H1 (cell line): ENCODE data around the gene ZNF606. TPM values are rescaled to one million over a fixed set of nuclear protein-coding genes. Genes with fewer than 3 reads are reported as not detected.

ENCODE experiments used
- CTCF ChIA-PET: fragments of 300-600 bp; sonication (Branson Sonifier 250); formaldehyde crosslinking; loops from one replicate; lab custom pipeline; 2021; ENCODE audit not compliant: partially characterized antibody; lab: Charles Lee
- POLR2A ChIA-PET: fragments of 300-600 bp; sonication (Branson Sonifier 250); formaldehyde crosslinking; loops from one replicate; lab custom pipeline; 2021; ENCODE audit warnings: inconsistent platforms; ENCODE audit not compliant: partially characterized antibody; lab: Charles Lee
- DNase-seq, 2 experiments: peaks; one replicate each; pipeline versions ENCODE4 v3.0.0 to v3.0.0-alpha.2; 2010 to 2022; ENCODE audit warnings: low spot score in 2 of 2, low read depth in 1 of 2, mixed read lengths in 1 of 2
- FAIRE-seq: peaks from 2 replicates; lab custom pipeline; 2011; peaks lifted over from hg19 to GRCh38; lab: Jason Lieb, UNC
- H2AFZ ChIP-seq: 2 replicates; pipeline ENCODE4 v1.8.1; 2012; ENCODE audit warnings: low read length, inconsistent platforms
- H2AK5ac ChIP-seq: 2 replicates; pipeline ENCODE4 v1.6.1; 2013; ENCODE audit warnings: low read depth, low read length
- H2BK120ac ChIP-seq: replicated peaks from 2 replicates; pipeline ENCODE3; 2013; ENCODE audit warnings: low read depth, low read length, inconsistent platforms
- H2BK12ac ChIP-seq: 2 replicates; pipeline ENCODE4 v1.6.1; 2013; ENCODE audit warnings: low read depth, low read length
- H2BK15ac ChIP-seq: 2 replicates; pipeline ENCODE4 v1.6.1; 2013; ENCODE audit warnings: low read length
- H2BK20ac ChIP-seq: 2 replicates; pipeline ENCODE4 v1.6.1; 2013; ENCODE audit warnings: low read length
- H2BK5ac ChIP-seq: 2 replicates; pipeline ENCODE4 v1.6.1; 2013; ENCODE audit warnings: low read depth, low read length
- H3K14ac ChIP-seq: 2 replicates; pipeline ENCODE4 v1.6.1; 2013; ENCODE audit warnings: inconsistent platforms; ENCODE audit not compliant: insufficient read length
- H3K18ac ChIP-seq: 2 replicates; pipeline ENCODE4 v1.6.1; 2013; ENCODE audit warnings: low read length; ENCODE audit errors: extremely low read depth
- H3K23ac ChIP-seq: 2 replicates; pipeline ENCODE4 v1.6.1; 2013; ENCODE audit warnings: inconsistent platforms; ENCODE audit not compliant: insufficient read length
- H3K23me2 ChIP-seq: 2 replicates; pipeline ENCODE4 v1.6.1; 2013; ENCODE audit warnings: low read depth, low read length
- H3K27ac ChIP-seq: 2 replicates; pipeline ENCODE4 v1.6.1; 2011; ENCODE audit warnings: low read depth, low read length, inconsistent platforms
- H3K27me3 ChIP-seq, 4 experiments: replicated peaks in 1 of 4; 1 replicate in 1 of 4; 2 replicates in 3 of 4; pipeline versions ENCODE4 v1.6.1 to v1.8.1; 2011 to 2013; ENCODE audit warnings: low read length in 3 of 4, mild to moderate bottlenecking in 3 of 4, inconsistent platforms in 2 of 4, mixed read lengths in 2 of 4, moderate library complexity in 1 of 4; ENCODE audit not compliant: control insufficient read depth in 3 of 4, insufficient read depth in 3 of 4; ENCODE audit errors: extremely low read depth in 1 of 4
- H3K36me3 ChIP-seq, 4 experiments: 2 replicates each; pipeline versions ENCODE4 v1.6.1 to v1.8.1; 2011 to 2013; ENCODE audit warnings: mild to moderate bottlenecking in 4 of 4, low read length in 3 of 4, moderate library complexity in 2 of 4, control low read depth in 1 of 4, inconsistent platforms in 1 of 4; ENCODE audit not compliant: insufficient read depth in 4 of 4, control insufficient read depth in 2 of 4
- H3K4ac ChIP-seq: replicated peaks from 2 replicates; pipeline ENCODE3; 2013; ENCODE audit warnings: low read length, low read depth, mixed read lengths, inconsistent platforms; ENCODE audit not compliant: insufficient read length
- H3K4me1 ChIP-seq, 4 experiments: replicated peaks in 1 of 4; 1 replicate in 1 of 4; 2 replicates in 3 of 4; pipeline versions ENCODE4 v1.6.1 to v1.8.1; 2011 to 2013; ENCODE audit warnings: low read length in 3 of 4, inconsistent platforms in 2 of 4, mixed read lengths in 1 of 4; ENCODE audit not compliant: insufficient read depth in 4 of 4, control insufficient read depth in 3 of 4
- H3K4me2 ChIP-seq, 2 experiments: 2 replicates each; pipeline versions ENCODE4 v1.6.1 to v1.8.1; 2011 to 2013; ENCODE audit warnings: low read depth in 2 of 2, low read length in 2 of 2, control low read depth in 1 of 2, inconsistent platforms in 1 of 2, mild to moderate bottlenecking in 1 of 2; ENCODE audit not compliant: insufficient read depth in 1 of 2
- H3K4me3 ChIP-seq, 4 experiments: fragments of 200-600, 300-600 bp in 1 of 4; sonication (generic), shearing (Covaris generic), sonication (Bioruptor Twin) in 1 of 4; 2 replicates each; pipeline versions ENCODE4 v1.5.1 to v1.8.1; 2011 to 2016; ENCODE audit warnings: low read length in 4 of 4, low read depth in 3 of 4, control low read depth in 2 of 4, inconsistent platforms in 2 of 4, mild to moderate bottlenecking in 2 of 4, mixed read lengths in 1 of 4, moderate library complexity in 1 of 4; ENCODE audit not compliant: insufficient read depth in 2 of 4; ENCODE audit errors: extremely low read depth in 1 of 4
- H3K56ac ChIP-seq: replicated peaks from 2 replicates; pipeline ENCODE3; 2013; ENCODE audit warnings: low read depth, mild to moderate bottlenecking, mixed read lengths, low read length, inconsistent platforms; ENCODE audit not compliant: insufficient read length
- H3K79me1 ChIP-seq: 2 replicates; pipeline ENCODE4 v1.6.1; 2013; ENCODE audit warnings: low read depth, low read length, control low read depth
- H3K79me2 ChIP-seq, 2 experiments: 2 replicates each; pipeline versions ENCODE4 v1.6.1 to v1.8.1; 2012 to 2013; ENCODE audit warnings: low read length in 2 of 2, mild to moderate bottlenecking in 2 of 2, inconsistent platforms in 1 of 2; ENCODE audit not compliant: insufficient read depth in 2 of 2, control insufficient read depth in 1 of 2
- H3K9ac ChIP-seq, 4 experiments: replicated peaks in 1 of 4; 1 replicate in 1 of 4; 2 replicates in 3 of 4; pipeline versions ENCODE4 v1.6.1 to v1.8.1; 2011 to 2013; ENCODE audit warnings: low read depth in 3 of 4, low read length in 3 of 4, control low read depth in 2 of 4, mild to moderate bottlenecking in 2 of 4, moderate library complexity in 2 of 4, inconsistent platforms in 1 of 4; ENCODE audit errors: extremely low read depth in 1 of 4
- H3K9me3 ChIP-seq, 2 experiments: 2 replicates each; pipeline versions ENCODE4 v1.6.1 to v1.8.1; 2012 to 2013; ENCODE audit warnings: mild to moderate bottlenecking in 2 of 2, moderate library complexity in 2 of 2, control low read depth in 1 of 2, inconsistent platforms in 1 of 2, low read depth in 1 of 2, low read length in 1 of 2, mixed read lengths in 1 of 2; ENCODE audit not compliant: insufficient read depth in 2 of 2
- H4K20me1 ChIP-seq, 2 experiments: replicated peaks in 1 of 2; 2 replicates each; pipeline versions ENCODE3 to v1.8.1; 2011 to 2013; ENCODE audit warnings: inconsistent platforms in 2 of 2, low read length in 2 of 2, mild to moderate bottlenecking in 1 of 2; ENCODE audit not compliant: insufficient read depth in 2 of 2, control insufficient read depth in 1 of 2
- H4K5ac ChIP-seq: 2 replicates; pipeline ENCODE4 v1.6.1; 2013; ENCODE audit warnings: low read length, low read depth, mixed read lengths, inconsistent platforms; ENCODE audit not compliant: insufficient read length
- H4K8ac ChIP-seq: 2 replicates; pipeline ENCODE4 v1.8.0; 2013; ENCODE audit warnings: mild to moderate bottlenecking, moderate library complexity, low read length, inconsistent platforms; ENCODE audit not compliant: insufficient read depth; ENCODE audit errors: extremely low read depth
- H4K91ac ChIP-seq: replicated peaks from 2 replicates; pipeline ENCODE3; 2013; ENCODE audit warnings: low read length, mixed read lengths, inconsistent platforms; ENCODE audit not compliant: insufficient read length
- CBX5 ChIP-seq: fragments of 300-800, 300-1000 bp; sonication (generic); IDR thresholded peaks from 2 replicates; pipeline ENCODE4 v1.7.1; 2016; ENCODE audit warnings: antibody characterized with exemption, low read length, low read depth
- CHD1 ChIP-seq: IDR thresholded peaks from 2 replicates; pipeline ENCODE4 v1.6.1; 2012; ENCODE audit warnings: low read depth, low read length, improper control_type of control experiment
- EP300 ChIP-seq, 2 experiments: IDR thresholded peaks; 1 replicate in 1 of 2; 2 replicates in 1 of 2; pipeline ENCODE4 v1.6.1; 2011 to 2012; ENCODE audit warnings: low read depth in 2 of 2, low read length in 2 of 2, mild to moderate bottlenecking in 2 of 2, borderline replicate concordance in 1 of 2, inconsistent platforms in 1 of 2, moderate library complexity in 1 of 2
- FOSL1 ChIP-seq: IDR thresholded peaks from 2 replicates; pipeline ENCODE4 v1.6.1; 2011; ENCODE audit warnings: mild to moderate bottlenecking, low read depth, low read length, moderate library complexity; ENCODE audit not compliant: insufficient read depth
- GTF2F1 ChIP-seq: IDR thresholded peaks from 2 replicates; pipeline ENCODE4 v1.6.1; 2012; ENCODE audit warnings: low read depth, low read length, improper control_type of control experiment, borderline replicate concordance
- HDAC2 ChIP-seq, 2 experiments: fragments of 300-600 bp in 1 of 2; sonication (generic) in 1 of 2; IDR thresholded peaks; 2 replicates each; pipeline ENCODE4 v1.6.1; 2011 to 2012; ENCODE audit warnings: low read depth in 2 of 2, low read length in 2 of 2, mild to moderate bottlenecking in 2 of 2, moderate library complexity in 2 of 2, borderline replicate concordance in 1 of 2, inconsistent platforms in 1 of 2
- KDM5A ChIP-seq: fragments of 200-600 bp; IDR thresholded peaks from 2 replicates; pipeline ENCODE4 v1.7.1; 2012; ENCODE audit warnings: mild to moderate bottlenecking, low read length, inconsistent platforms, mixed read lengths
- SIRT6 ChIP-seq: IDR thresholded peaks from one replicate; pipeline ENCODE4 v1.7.1; 2012; ENCODE audit warnings: low read length, inconsistent platforms
- SP1 ChIP-seq: IDR thresholded peaks from 2 replicates; pipeline ENCODE4 v1.6.1; 2011; ENCODE audit warnings: low read depth, low read length
- TAF7 ChIP-seq: optimal IDR thresholded peaks from 2 replicates; pipeline ENCODE3; 2011; ENCODE audit warnings: low read depth, mild to moderate bottlenecking, inconsistent platforms, low read length, moderate library complexity, borderline replicate concordance
- TBP ChIP-seq: IDR thresholded peaks from 2 replicates; pipeline ENCODE4 v1.6.1; 2011; ENCODE audit warnings: low read depth, low read length, improper control_type of control experiment
- TCF12 ChIP-seq: IDR thresholded peaks from 2 replicates; pipeline ENCODE4 v1.6.1; 2011; ENCODE audit warnings: low read depth, mild to moderate bottlenecking, low read length
- TEAD4 ChIP-seq: IDR thresholded peaks from 2 replicates; pipeline ENCODE4 v1.6.1; 2012; ENCODE audit warnings: low read depth, low read length, inconsistent platforms, mixed read lengths
- WGBS, 2 experiments: shearing (Covaris generic) in 1 of 2; methylation state at CpG; one replicate each; pipeline versions ENCODE4 v1.1.6 to v1.1.7; 2013 to 2015; ENCODE audit warnings: low lambda C conversion rate in 2 of 2, mixed read lengths in 2 of 2, inconsistent platforms in 1 of 2, low coverage in 1 of 2, missing lambda C conversion rate in 1 of 2; ENCODE audit not compliant: insufficient replicate concordance in 2 of 2, insufficient coverage in 1 of 2, insufficient read length in 1 of 2; ENCODE audit errors: extremely low coverage in 1 of 2, missing lambda C conversion rate in 1 of 2; 5-methylcytosine and 5-hydroxymethylcytosine counted together
- polyA plus RNA-seq, 7 experiments: library from polyadenylated mRNA; depleted of rRNA in 3 of 7; stranded (reverse) in 5 of 7; unstranded in 2 of 7; fragments of >200 nt in 5 of 7; fragments of 200-250 nt in 2 of 7; gene quantifications; 1 replicate in 5 of 7; 2 replicates in 1 of 7; 4 replicates in 1 of 7; pipeline versions ENCODE4 v1.2.1 to v1.2.3, GENCODE V29; 2011 to 2013; ENCODE audit warnings: missing spikeins in 2 of 7, mixed read lengths in 2 of 7
- total RNA-seq: library from RNA; stranded (reverse); fragmentation: NEBNext Ultra II Directional; extraction: Animal tissue kit (Norgen Biotek cat#: 25700); gene quantifications from 2 replicates; pipeline ENCODE4 v1.2.1, GENCODE V29; 2021

The ZNF606 gene
- total and polyA plus RNA-seq, 2 of the 8 experiments (the other 6 are each of a cell fraction or from before 2014, with no cell fraction given) = 5.2 to 19.3 TPM

DNA sequence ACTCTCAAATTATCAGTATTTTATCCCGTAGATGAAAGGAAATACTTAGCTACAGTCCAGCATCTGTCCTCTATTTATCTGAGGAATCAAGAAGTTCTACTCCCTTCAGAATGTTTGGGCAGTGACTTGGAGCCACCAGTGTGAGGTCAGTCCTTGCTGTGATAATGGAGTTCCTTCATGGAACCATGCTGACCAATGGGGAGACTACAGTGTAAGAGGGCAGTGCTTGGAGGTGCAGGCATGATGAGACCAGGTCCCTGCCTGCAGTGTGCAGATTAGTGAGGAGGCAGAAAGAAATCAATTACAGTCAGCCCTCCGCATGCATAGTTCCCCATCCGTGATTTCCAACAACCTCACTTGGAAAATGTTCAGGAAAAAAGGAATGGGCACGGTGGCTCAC, 28.2 kb downstream of the ZNF606 start, which contains the start of gene C19orf18:
Gene C19orf18, minus strand, starts transcription at position 101 of the 400 bp plus-strand sequence. CDS start 102 bp downstream, outside the sequence.
- H3K14ac ChIP-seq = no peak within 1 kb of the TSS
- H2BK12ac ChIP-seq = no peak within 1 kb of the TSS
- no peaks in the 10 kb centered on the region for H4K20me1 ChIP-seq
- no peak within 1 kb of the TSS for H4K91ac ChIP-seq
- H3K23ac ChIP-seq = no peak within 1 kb of the TSS
- TF ChIP-seq EP300 (IDR thresholded peaks at IDR 0.05; ENCODE audit: borderline replicate concordance in 1 of 2, low read depth in 2 of 2, low read length in 2 of 2) (no peak), GTF2F1 (no peak), CHD1 (no peak), CBX5 (no peak), SP1 (no peak), SIRT6 (no peak), TBP (no peak), TAF7 (no peak), TCF12 (no peak), TEAD4 (no peak), HDAC2 (IDR thresholded peaks at IDR 0.05; ENCODE audit: borderline replicate concordance in 1 of 2, low read depth in 2 of 2, low read length in 2 of 2) (no peak), KDM5A (no peak), FOSL1 (no peak)
- H2AFZ ChIP-seq = no peak within 1 kb of the TSS
- no peak within 1 kb of the TSS for H3K56ac ChIP-seq
- POLR2A ChIA-PET = interaction anchor here (1.2 to 1.5 kb wide), 2 partner anchors 9 to 24 kb away, joined by 3 to 5 read pairs; no protein-coding TSS in a partner anchor
- no peaks in the 10 kb centered on the region for H3K27me3 ChIP-seq
- no peak within 1 kb of the TSS for H2BK15ac ChIP-seq
- no peaks in the 10 kb centered on the region for H3K23me2 ChIP-seq
- H2BK5ac ChIP-seq = no peak within 1 kb of the TSS
- H3K4me3 ChIP-seq = no peak within 1 kb of the TSS
- no peaks in the 10 kb centered on the region for H3K79me1 ChIP-seq
- H3K4me1 ChIP-seq = no peaks in the 10 kb centered on the region
- no peak within 1 kb of the TSS for H4K8ac ChIP-seq
- H3K18ac ChIP-seq = no peak within 1 kb of the TSS
- H4K5ac ChIP-seq = no peak within 1 kb of the TSS
- no peak within 1 kb of the TSS for H3K4ac ChIP-seq
- WGBS, 2 experiments = 90% methylated on average over 4 of the region's 4 CpGs; no CpG with 5 or more reads in 1 of the 2 experiments
- no peak for DNase-seq
- no peak within 1 kb of the TSS for H3K9ac ChIP-seq
- no peak within 1 kb of the TSS for H2BK20ac ChIP-seq
- no peak within 1 kb of the TSS for H3K4me2 ChIP-seq
- no peak within 1 kb of the TSS for H2AK5ac ChIP-seq
- H2BK120ac ChIP-seq = no peak within 1 kb of the TSS
- no peak for FAIRE-seq
- H3K79me2 ChIP-seq = no peaks in the 10 kb centered on the region
- CTCF ChIA-PET = no interaction called here
- H3K27ac ChIP-seq = no peak within 1 kb of the TSS
- peaks cover 0 to 44% (median 12%) of the 10 kb centered on the region in 4 experiments; a peak in 7 of 8 replicates for H3K36me3 ChIP-seq
- H3K9me3 ChIP-seq = peaks cover 75 to 91% of the 10 kb centered on the region in 2 experiments
